Forelimb muscle (tissue), 1 donor: ENCODE data around the gene KRTAP9-1. TPM values are rescaled to one million over a fixed set of nuclear protein-coding genes. Genes with fewer than 3 reads are reported as not detected.

ENCODE experiments used
- polyA plus RNA-seq: library from polyadenylated mRNA; unstranded; fragments of 120-200 nt; gene quantifications from one replicate; pipeline ENCODE4 v1.2.1, GENCODE V29; 2013; ENCODE audit not compliant: insufficient read length

The KRTAP9-1 gene
- polyA plus RNA-seq, 1 donor = not detected

Other genes with a start within 250 kb of the KRTAP9-1 start
- gene KRT39, start 222.9 kb upstream of the KRTAP9-1 start, polyA plus RNA-seq = 7.2 TPM
- gene KRT40, start 205.6 kb upstream of the KRTAP9-1 start, polyA plus RNA-seq = 10.9 TPM
- gene KRTAP3-3, start 195.7 kb upstream of the KRTAP9-1 start, polyA plus RNA-seq = not detected
- 0.52 TPM for gene KRTAP3-2, start 190.0 kb upstream of the KRTAP9-1 start, polyA plus RNA-seq
- gene KRTAP3-1, start 180.8 kb upstream of the KRTAP9-1 start, polyA plus RNA-seq = not detected
- gene KRTAP1-5, start 162.7 kb upstream of the KRTAP9-1 start, polyA plus RNA-seq = not detected
- not detected for gene KRTAP1-4, start 159.7 kb upstream of the KRTAP9-1 start, polyA plus RNA-seq
- not detected for gene KRTAP1-3, start 155.0 kb upstream of the KRTAP9-1 start, polyA plus RNA-seq
- gene KRTAP1-1, start 148.4 kb upstream of the KRTAP9-1 start, polyA plus RNA-seq = not detected
- not detected for gene KRTAP2-1, start 142.6 kb upstream of the KRTAP9-1 start, polyA plus RNA-seq
- gene KRTAP2-2, start 134.7 kb upstream of the KRTAP9-1 start, polyA plus RNA-seq = not detected
- not detected for gene KRTAP2-3, start 129.8 kb upstream of the KRTAP9-1 start, polyA plus RNA-seq
- gene KRTAP2-4, start 124.0 kb upstream of the KRTAP9-1 start, polyA plus RNA-seq = not detected
- gene KRTAP4-7, start 105.7 kb upstream of the KRTAP9-1 start, polyA plus RNA-seq = not detected
- gene KRTAP4-8, start 91.7 kb upstream of the KRTAP9-1 start, polyA plus RNA-seq = not detected
- gene KRTAP4-16, start 87.7 kb upstream of the KRTAP9-1 start, polyA plus RNA-seq = not detected
- gene KRTAP4-9, start 84.5 kb upstream of the KRTAP9-1 start, polyA plus RNA-seq = not detected
- not detected for gene KRTAP4-11, start 71.5 kb upstream of the KRTAP9-1 start, polyA plus RNA-seq
- gene KRTAP4-12, start 65.7 kb upstream of the KRTAP9-1 start, polyA plus RNA-seq = not detected
- not detected for gene KRTAP4-6, start 49.3 kb upstream of the KRTAP9-1 start, polyA plus RNA-seq
- not detected for gene KRTAP4-5, start 40.1 kb upstream of the KRTAP9-1 start, polyA plus RNA-seq
- not detected for gene KRTAP4-4, start 29.1 kb upstream of the KRTAP9-1 start, polyA plus RNA-seq
- not detected for gene KRTAP4-3, start 21.7 kb upstream of the KRTAP9-1 start, polyA plus RNA-seq
- gene KRTAP4-2, start 11.7 kb upstream of the KRTAP9-1 start, polyA plus RNA-seq = not detected
- gene KRTAP4-1, start 5.0 kb upstream of the KRTAP9-1 start, polyA plus RNA-seq = not detected
- gene KRTAP9-2, start 36.8 kb downstream of the KRTAP9-1 start, polyA plus RNA-seq = not detected
- not detected for gene KRTAP9-3, start 42.6 kb downstream of the KRTAP9-1 start, polyA plus RNA-seq
- gene KRTAP9-8, start 48.1 kb downstream of the KRTAP9-1 start, polyA plus RNA-seq = not detected
- not detected for gene KRTAP9-4, start 59.8 kb downstream of the KRTAP9-1 start, polyA plus RNA-seq
- gene KRTAP9-9, start 65.5 kb downstream of the KRTAP9-1 start, polyA plus RNA-seq = not detected
- 0.22 TPM for gene KRTAP9-6, start 75.5 kb downstream of the KRTAP9-1 start, polyA plus RNA-seq
- not detected for gene KRTAP9-7, start 85.8 kb downstream of the KRTAP9-1 start, polyA plus RNA-seq
- gene KRTAP29-1, start 113.0 kb downstream of the KRTAP9-1 start, polyA plus RNA-seq = not detected
- not detected for gene KRTAP16-1, start 119.4 kb downstream of the KRTAP9-1 start, polyA plus RNA-seq
- gene KRTAP17-1, start 125.8 kb downstream of the KRTAP9-1 start, polyA plus RNA-seq = not detected
- gene KRT33A, start 160.9 kb downstream of the KRTAP9-1 start, polyA plus RNA-seq = not detected
- gene KRT33B, start 179.9 kb downstream of the KRTAP9-1 start, polyA plus RNA-seq = not detected
- gene KRT34, start 192.4 kb downstream of the KRTAP9-1 start, polyA plus RNA-seq = not detected
- gene KRT31, start 207.7 kb downstream of the KRTAP9-1 start, polyA plus RNA-seq = 5.9 TPM
- gene KRT37, start 234.7 kb downstream of the KRTAP9-1 start, polyA plus RNA-seq = not detected